Choroid plexus epithelial cell (primary cell): ENCODE data around the gene CTTNBP2NL.

Experiments used
- DNase-seq: peaks from one replicate; pipeline ENCODE4 v3.0.0-alpha.2; 2010; ENCODE audit warnings: low read depth
- H3K4me3 ChIP-seq: 2 replicates; pipeline ENCODE4 v1.5.1; 2011; ENCODE audit warnings: low read depth, mild to moderate bottlenecking, control low read depth, low read length, moderate library complexity
- CTCF ChIP-seq: conservative IDR thresholded peaks from 2 replicates; pipeline ENCODE4 v1.5.1; 2011; ENCODE audit warnings: low read depth, mild to moderate bottlenecking, control low read depth, inconsistent platforms, low read length, moderate library complexity

CTTNBP2NL gene

GRCh38 chr1:112507336-112507735, 111.3 kb downstream of the CTTNBP2NL start:
- no peak for DNase-seq
- TF ChIP-seq CTCF = no peak
- no peak overlapping the region for H3K4me3 ChIP-seq

GRCh38 chr1:112507921-112508277, 111.9 kb downstream of the CTTNBP2NL start:
- peak overlapping the region; percentile 61 for H3K4me3 ChIP-seq
- TF ChIP-seq CTCF = no peak
- no peak for DNase-seq

GRCh38 chr1:112508278-112509004, 112.4 kb downstream of the CTTNBP2NL start, which contains the start of gene WNT2B:
WNT2B (plus strand) TSS chr1:112508965; CDS start chr1:112509263, 298 bp downstream.
- TF ChIP-seq CTCF = no peak
- DNase-seq = no peak

GRCh38 chr1:112509005-112509659, 113.1 kb downstream of the CTTNBP2NL start:
- H3K4me3 ChIP-seq = peak overlapping the region; percentile 61
- DNase-seq = no peak
- no peak for TF ChIP-seq CTCF

More at GRCh38 chr1:112508278-112509004, 112.4 kb downstream of the CTTNBP2NL start, which contains the start of gene WNT2B:
- peak within 1 kb of the TSS; percentile 61 for H3K4me3 ChIP-seq

- peak overlapping the region; percentile 61 for H3K4me3 ChIP-seq
- TF ChIP-seq CTCF = no peak
- DNase-seq = no peak
Measured at GRCh38 chr1:112509660-112510178, 113.7 kb downstream of the CTTNBP2NL start.

- no peak for TF ChIP-seq CTCF
- peak overlapping the region; percentile 11 for H3K4me3 ChIP-seq
- DNase-seq = no peak
Measured at GRCh38 chr1:112510340-112510739, 114.3 kb downstream of the CTTNBP2NL start.
